HG02943 (cell line): Measurements from ENCODE around the gene USP5.

Experiments
- ATAC-seq: cut with Tn5 transposase; IDR thresholded peaks from one replicate; pipeline ENCODE4 v1.9.1; 2021; ENCODE audit warnings: mild to moderate bottlenecking, low read depth, moderate library complexity; ENCODE audit not compliant: unreplicated experiment

Gene USP5

GRCh38 chr12:6838854-6839253, 13.1 kb upstream of the USP5 start:
- no peak for ATAC-seq

- peak; percentile 68 for ATAC-seq
Observed at GRCh38 chr12:6839482-6840201, 12.3 kb upstream of the USP5 start.

GRCh38 chr12:6840330-6840729, 11.6 kb upstream of the USP5 start:
- ATAC-seq: no peak

GRCh38 chr12:6840761-6841515, 11.0 kb upstream of the USP5 start, which contains the start of gene GNB3:
GNB3 (plus strand) TSS chr12:6840925; CDS start chr12:6841288, 363 bp downstream.
- ATAC-seq: no peak

GRCh38 chr12:6842075-6842474, 9.9 kb upstream of the USP5 start:
- ATAC-seq: no peak

GRCh38 chr12:6843118-6843902, 8.6 kb upstream of the USP5 start:
- ATAC-seq: no peak

- ATAC-seq: no peak
Observed at GRCh38 chr12:6845395-6845794, 6.6 kb upstream of the USP5 start.

GRCh38 chr12:6846316-6846869, 5.6 kb upstream of the USP5 start:
- ATAC-seq: no peak

- no peak for ATAC-seq
Observed at GRCh38 chr12:6847676-6848075, 4.3 kb upstream of the USP5 start.

- no peak for ATAC-seq
Observed at GRCh38 chr12:6849427-6849826, 2.5 kb upstream of the USP5 start.

GRCh38 chr12:6849976-6850560, 1.9 kb upstream of the USP5 start:
- ATAC-seq: no peak

- ATAC-seq: no peak
Observed at GRCh38 chr12:6850796-6851152, 1.2 kb upstream of the USP5 start.

GRCh38 chr12:6851153-6851920, 613 bp upstream of the USP5 start, which contains the start of gene CDCA3:
CDCA3 (minus strand) TSS chr12:6851286; CDS start chr12:6850952, 334 bp downstream.
- ATAC-seq: peak; percentile 61

GRCh38 chr12:6852651-6853354, 853 bp downstream of the USP5 start:
- no peak for ATAC-seq

GRCh38 chr12:6853626-6854025, 1.7 kb downstream of the USP5 start:
- no peak for ATAC-seq

GRCh38 chr12:6854036-6854435, 2.1 kb downstream of the USP5 start:
- ATAC-seq: no peak

GRCh38 chr12:6855322-6855721, 3.4 kb downstream of the USP5 start:
- ATAC-seq: no peak

- no peak for ATAC-seq
Observed at GRCh38 chr12:6858799-6859198, 6.8 kb downstream of the USP5 start.

GRCh38 chr12:6860116-6860515, 8.2 kb downstream of the USP5 start:
- no peak for ATAC-seq
